CD4-positive, alpha-beta T cell (primary cell): ENCODE data around the gene TMEM244. TPM values are rescaled to one million over a fixed set of nuclear protein-coding genes. Genes with fewer than 3 reads are reported as not detected.

ENCODE experiments used
- ATAC-seq: fragments of 200-7000 bp; cut with Tn5 transposase; one replicate; pipeline ENCODE4 v1.10.0; 2022; ENCODE audit warnings: mild to moderate bottlenecking; ENCODE audit not compliant: poor library complexity
- CTCF ChIA-PET: fragments of 350-600 bp; sonication (Branson Sonifier 250); formaldehyde crosslinking; loops from one replicate; lab custom pipeline; 2021; ENCODE audit warnings: antibody characterized with exemption, inconsistent platforms; lab: Charles Lee
- POLR2A ChIA-PET: fragments of 350-600 bp; sonication (Branson Sonifier 250); formaldehyde crosslinking; loops from one replicate; lab custom pipeline; 2021; ENCODE audit warnings: antibody characterized with exemption, inconsistent platforms; lab: Charles Lee
- DNase-seq, 14 experiments: peaks; one replicate each; pipeline ENCODE4 v3.0.0-alpha.2; 2013 to 2020; ENCODE audit warnings: mixed read lengths in 2 of 14
- H3K27ac ChIP-seq, 2 donors: one replicate each; pipeline versions ENCODE4 v1.5.1 to v1.7.0; 2013; ENCODE audit warnings: low read length in 2 of 2, low read depth in 1 of 2, mild to moderate bottlenecking in 1 of 2
- H3K27me3 ChIP-seq, 2 experiments: 1 replicate in 1 of 2; 2 replicates in 1 of 2; pipeline versions ENCODE4 v1.6.1 to v1.7.0; 2013; ENCODE audit warnings: low read length in 2 of 2, control low read depth in 1 of 2, mild to moderate bottlenecking in 1 of 2, moderate library complexity in 1 of 2; ENCODE audit not compliant: insufficient read depth in 2 of 2, control insufficient read depth in 1 of 2
- H3K36me3 ChIP-seq: one replicate; pipeline ENCODE4 v1.6.1; 2013; ENCODE audit warnings: low read length, control low read depth; ENCODE audit not compliant: insufficient read depth
- H3K4me1 ChIP-seq: one replicate; pipeline ENCODE4 v1.6.1; 2013; ENCODE audit warnings: low read length, control low read depth; ENCODE audit not compliant: insufficient read depth
- H3K4me3 ChIP-seq: one replicate; pipeline ENCODE4 v1.5.1; 2013; ENCODE audit warnings: mild to moderate bottlenecking, low read length, moderate library complexity
- H3K9me3 ChIP-seq, 2 experiments: 1 replicate in 1 of 2; 2 replicates in 1 of 2; pipeline versions ENCODE4 v1.6.1 to v1.7.0; 2013; ENCODE audit warnings: low read length in 2 of 2, mild to moderate bottlenecking in 2 of 2, control low read depth in 1 of 2, moderate library complexity in 1 of 2; ENCODE audit not compliant: control insufficient read depth in 1 of 2, insufficient read depth in 1 of 2
- H3K27ac Mint-ChIP-seq: one replicate; pipeline ENCODE4 v1.8.0; 2020; ENCODE audit warnings: mixed read lengths
- H3K27me3 Mint-ChIP-seq: one replicate; pipeline ENCODE4 v1.8.0; 2021; ENCODE audit warnings: mixed read lengths
- H3K36me3 Mint-ChIP-seq: one replicate; pipeline ENCODE4 v1.8.0; 2021; ENCODE audit warnings: low read depth, mixed read lengths
- H3K4me1 Mint-ChIP-seq: one replicate; pipeline ENCODE4 v1.8.0; 2021; ENCODE audit warnings: low read depth, mixed read lengths
- H3K4me3 Mint-ChIP-seq: one replicate; pipeline ENCODE4 v1.8.0; 2020; ENCODE audit warnings: mild to moderate bottlenecking, mixed read lengths
- H3K9me3 Mint-ChIP-seq: one replicate; pipeline ENCODE4 v1.8.0; 2020; ENCODE audit warnings: mixed read lengths
- CTCF ChIP-seq: fragments of 200-600 bp; IDR thresholded peaks from one replicate; pipeline ENCODE4 v1.8.0; 2022; ENCODE audit warnings: antibody characterized with exemption, mild to moderate bottlenecking
- intact Hi-C, 2 experiments: fragments of 100-400 bp; cut with DNase I in 1 of 2; cut with micrococcal nuclease in 1 of 2; formaldehyde crosslinking; loops; one replicate each; pipeline versions ENCODE4 v1.15.1 to v1.9.0; 2023 to 2025; cut with DNase I, micrococcal nuclease
- total RNA-seq, 174 experiments: library from RNA in 2 of 174; stranded (reverse) in 2 of 174; gene quantifications; one replicate each; pipeline ENCODE4 v1.2.3 and lab custom pipeline; 2021 to 2026

Gene TMEM244
- total RNA-seq, 2 experiments from 2014 or later = not detected

GRCh38 chr6:129893640-129894039 is 32.5 kb upstream of the TMEM244 start:
- H3K36me3 ChIP-seq = no peaks in the 10 kb centered on the region
- intact Hi-C loops = loop anchor here (1.0 to 10.0 kb wide), 3 partner anchors 126 to 391 kb away; no protein-coding TSS in a partner anchor
- no peaks in the 10 kb centered on the region for H3K4me1 ChIP-seq
- ChIA-PET POLR2A (no interaction called here), CTCF (interaction anchor here (0.7 kb wide), 1 partner anchor 127 kb away, joined by 3 read pairs; no protein-coding TSS in a partner anchor)
- no peak overlapping the region for H3K4me3 Mint-ChIP-seq
- no peaks in the 10 kb centered on the region for H3K9me3 Mint-ChIP-seq
- H3K27ac ChIP-seq = no peak overlapping the region
- peak in 3 of 14 experiments; percentile 46 to 48 (median 46) for DNase-seq
- H3K27me3 ChIP-seq = no peaks in the 10 kb centered on the region
- TF ChIP-seq CTCF = peak; percentile 22
- no peak for ATAC-seq
- H3K9me3 ChIP-seq = no peaks in the 10 kb centered on the region
- H3K4me3 ChIP-seq = no peak overlapping the region
- no peaks in the 10 kb centered on the region for H3K4me1 Mint-ChIP-seq
- peaks cover 6% of the 10 kb centered on the region for H3K27me3 Mint-ChIP-seq
- H3K27ac Mint-ChIP-seq = no peak overlapping the region
- H3K36me3 Mint-ChIP-seq = no peaks in the 10 kb centered on the region

- POLR2A ChIA-PET = no interaction called here
- Histone ChIP-seq H3K4me3 (no peak overlapping the region), H3K9me3 (no peaks in the 10 kb centered on the region), H3K27me3 (no peaks in the 10 kb centered on the region), H3K27ac (no peak overlapping the region), H3K4me1 (no peaks in the 10 kb centered on the region), H3K36me3 (no peaks in the 10 kb centered on the region)
- Mint-ChIP-seq H3K4me3 (no peak overlapping the region), H3K4me1 (no peaks in the 10 kb centered on the region), H3K27me3 (no peaks in the 10 kb centered on the region), H3K36me3 (no peaks in the 10 kb centered on the region), H3K9me3 (no peaks in the 10 kb centered on the region), H3K27ac (no peak overlapping the region)
- DNase-seq (no peak), ATAC-seq (no peak)
- no peak for TF ChIP-seq CTCF
- CTCF ChIA-PET = no interaction called here
- intact Hi-C loops = loop anchor here in 1 of 2 experiments (10.0 kb wide), 1 partner anchor 394 kb away; no protein-coding TSS in a partner anchor
Observed at GRCh38 chr6:129890701-129891100, 29.6 kb upstream of the TMEM244 start.

- intact Hi-C loops = loop anchor here in 1 of 2 experiments (10.0 kb wide), 1 partner anchor 395 kb away; no protein-coding TSS in a partner anchor
- H3K4me1 ChIP-seq = no peaks in the 10 kb centered on the region
- no peak overlapping the region for H3K4me3 Mint-ChIP-seq
- POLR2A ChIA-PET = interaction anchor here (0.5 kb wide), 1 partner anchor 292 kb away, joined by 3 read pairs; no protein-coding TSS in a partner anchor
- no peaks in the 10 kb centered on the region for H3K27me3 ChIP-seq
- H3K9me3 ChIP-seq = no peaks in the 10 kb centered on the region
- no peak overlapping the region for H3K27ac ChIP-seq
- peak in 3 of 14 experiments; percentile 3 to 16 (median 9) for DNase-seq
- H3K4me1 Mint-ChIP-seq = no peaks in the 10 kb centered on the region
- no peak for ATAC-seq
- no peak overlapping the region for H3K4me3 ChIP-seq
- no peak for TF ChIP-seq CTCF
- H3K9me3 Mint-ChIP-seq = no peaks in the 10 kb centered on the region
- H3K27ac Mint-ChIP-seq = no peak overlapping the region
- no peaks in the 10 kb centered on the region for H3K36me3 ChIP-seq
- no peaks in the 10 kb centered on the region for H3K36me3 Mint-ChIP-seq
- H3K27me3 Mint-ChIP-seq = no peaks in the 10 kb centered on the region
- CTCF ChIA-PET = no interaction called here
Observed at GRCh38 chr6:129890164-129890563, 29.0 kb upstream of the TMEM244 start.
